PC-3 (cell line): Measurements from ENCODE around the gene HINT3. TPM values are rescaled to one million over a fixed set of nuclear protein-coding genes. Genes with fewer than 3 reads are reported as not detected.

Experiments used
- ATAC-seq: fragments of 200-7000 bp; cut with Tn5 transposase; 2 replicates; pipeline ENCODE4 v1.9.1; 2020; ENCODE audit warnings: mild to moderate bottlenecking, moderate library complexity
- BruUV-seq: library from RNA; stranded (reverse); fragments of 400-500 nt; replicated peaks from 2 replicates; lab custom pipeline; 2021; lab: Mats Ljungman, UMichigan
- CTCF ChIA-PET: fragments of 300-600 bp; sonication (Branson Sonifier 250); formaldehyde crosslinking; loops from one replicate; lab custom pipeline; 2022; ENCODE audit warnings: antibody characterized with exemption; lab: Charles Lee
- POLR2A ChIA-PET: fragments of 300-600 bp; sonication (Branson Sonifier 250); formaldehyde crosslinking; loops from one replicate; lab custom pipeline; 2022; ENCODE audit warnings: antibody characterized with exemption; ENCODE audit not compliant: unreplicated experiment; lab: Charles Lee
- DNase-seq: peaks from one replicate; pipeline ENCODE4 v3.0.0-alpha.2; 2015
- H2AFZ ChIP-seq: fragments of 300-600 bp; sonication (generic); 2 replicates; pipeline ENCODE4 v1.6.0; 2016; ENCODE audit warnings: antibody characterized with exemption, low read length
- H3F3A ChIP-seq: fragments of 300-600 bp; sonication (generic); one replicate; pipeline ENCODE4 v1.6.0; 2017; ENCODE audit warnings: antibody characterized with exemption, low read length, control low read depth, mild to moderate bottlenecking; ENCODE audit not compliant: unreplicated experiment
- H3K27ac ChIP-seq: fragments of 300-600 bp; sonication (generic); 2 replicates; pipeline ENCODE4 v1.5.1; 2016; ENCODE audit warnings: mild to moderate bottlenecking, low read length
- H3K27me3 ChIP-seq: fragments of 300-600 bp; sonication (generic); 2 replicates; pipeline ENCODE4 v1.6.1; 2016; ENCODE audit warnings: low read length, mixed read lengths
- H3K36me3 ChIP-seq: fragments of 300-600 bp; sonication (generic); 2 replicates; pipeline ENCODE4 v1.6.1; 2016; ENCODE audit warnings: low read depth, mixed run types, low read length, mixed read lengths
- H3K4me1 ChIP-seq: fragments of 300-600 bp; sonication (generic); 2 replicates; pipeline ENCODE4 v1.5.1; 2016; ENCODE audit warnings: low read length; ENCODE audit not compliant: insufficient read depth
- H3K4me2 ChIP-seq: fragments of 300-600 bp; sonication (generic); 2 replicates; pipeline ENCODE4 v1.6.0; 2016; ENCODE audit warnings: low read length
- H3K4me3 ChIP-seq: fragments of 300-600 bp; sonication (generic); 2 replicates; pipeline ENCODE4 v1.5.1; 2016; ENCODE audit warnings: mild to moderate bottlenecking, low read length, mixed read lengths
- H3K79me2 ChIP-seq: fragments of 300-600 bp; sonication (generic); 2 replicates; pipeline ENCODE4 v1.6.1; 2017; ENCODE audit warnings: low read length, mixed read lengths
- H3K9ac ChIP-seq: fragments of 300-600 bp; sonication (generic); 2 replicates; pipeline ENCODE4 v1.6.0; 2016; ENCODE audit warnings: mild to moderate bottlenecking, low read length
- H3K9me2 ChIP-seq: fragments of 300-600 bp; sonication (generic); replicated peaks from 2 replicates; pipeline ENCODE4 v1.6.1; 2016; ENCODE audit warnings: mixed run types, low read length, mixed read lengths
- H3K9me3 ChIP-seq: fragments of 300-600 bp; sonication (generic); 2 replicates; pipeline ENCODE4 v1.6.1; 2016; ENCODE audit warnings: low read length, mixed read lengths
- H4K20me1 ChIP-seq: fragments of 300-600 bp; sonication (generic); 2 replicates; pipeline ENCODE4 v1.6.1; 2016; ENCODE audit warnings: low read length, mixed read lengths
- CTCF ChIP-seq: fragments of 300-600 bp; sonication (generic); conservative IDR thresholded peaks from 2 replicates; pipeline ENCODE4 v1.5.1; 2017; ENCODE audit warnings: antibody characterized with exemption, low read depth, mild to moderate bottlenecking, low read length
- EZH2 ChIP-seq: fragments of 300-600 bp; sonication (generic); IDR thresholded peaks from one replicate; pipeline ENCODE4 v1.6.1; 2017; ENCODE audit warnings: antibody characterized with exemption, mild to moderate bottlenecking, low read length; ENCODE audit not compliant: unreplicated experiment
- EZH2phosphoT487 ChIP-seq: fragments of 300-600 bp; sonication (generic); IDR thresholded peaks from 2 replicates; pipeline ENCODE4 v1.6.1; 2018; ENCODE audit warnings: mild to moderate bottlenecking, antibody characterized with exemption, low read length, borderline replicate concordance
- intact Hi-C: fragments of 100-400 bp; cut with micrococcal nuclease; formaldehyde crosslinking; loops from 2 replicates; pipeline ENCODE4 v1.9.0; 2023
- total RNA-seq: library from RNA; depleted of rRNA; stranded (reverse); fragments of >200 nt; gene quantifications from 2 replicates; pipeline ENCODE4 v1.2.3, GENCODE V29; 2014

Gene HINT3
- total RNA-seq, 1 experiment from 2014 or later, result 7.8 TPM

- ATAC-seq, result no peak
Measured at GRCh38 chr6:125962900-125963497, 6.4 kb downstream of the HINT3 start.

GRCh38 chr6:125963817-125964216 lies 7.2 kb downstream of the HINT3 start:
- BruUV-seq, result no TSS peak
- Histone ChIP-seq H3K4me1 (no peaks in the 10 kb centered on the region), H3K9me2 (no peaks in the 10 kb centered on the region), H4K20me1 (no peaks in the 10 kb centered on the region), H3F3A (no peaks in the 10 kb centered on the region), H3K9ac (no peak overlapping the region), H3K36me3 (no peaks in the 10 kb centered on the region), H3K27ac (no peak overlapping the region), H3K79me2 (peaks cover under 1% of the 10 kb centered on the region; the same call in 1 of the 2 replicates), H3K4me3 (no peak overlapping the region), H3K4me2 (no peak overlapping the region), H3K9me3 (no peaks in the 10 kb centered on the region), H2AFZ (no peak overlapping the region), H3K27me3 (no peaks in the 10 kb centered on the region)
- ATAC-seq (no peak), DNase-seq (no peak)
- intact Hi-C loops, result no loop called here
- ChIA-PET POLR2A (no interaction called here), CTCF (no interaction called here)
- no peak for TF ChIP-seq EZH2phosphoT487
- no peak for TF ChIP-seq EZH2
- TF ChIP-seq CTCF, result no peak

More at GRCh38 chr6:125962900-125963497, 6.4 kb downstream of the HINT3 start:
- no peaks in the 10 kb centered on the region for H4K20me1 ChIP-seq
- no TSS peak for BruUV-seq
- H3K36me3 ChIP-seq, result no peaks in the 10 kb centered on the region
- H3K79me2 ChIP-seq, result peaks cover 9% of the 10 kb centered on the region
- CTCF ChIA-PET, result no interaction called here
- no peak overlapping the region for H3K4me3 ChIP-seq
- no peaks in the 10 kb centered on the region for H3K9me2 ChIP-seq
- intact Hi-C loops, result no loop called here
- no peak for TF ChIP-seq EZH2phosphoT487
- no peak for TF ChIP-seq EZH2
- TF ChIP-seq CTCF, result no peak
- no peaks in the 10 kb centered on the region for H3K9me3 ChIP-seq
- H3K27me3 ChIP-seq, result no peaks in the 10 kb centered on the region
- no peak overlapping the region for H3K9ac ChIP-seq
- DNase-seq, result no peak
- H3K27ac ChIP-seq, result no peak overlapping the region
- no peaks in the 10 kb centered on the region for H3F3A ChIP-seq
- H2AFZ ChIP-seq, result no peak overlapping the region
- no peak overlapping the region for H3K4me2 ChIP-seq
- POLR2A ChIA-PET, result no interaction called here
- peaks cover 4% of the 10 kb centered on the region; the same call in 1 of the 2 replicates for H3K4me1 ChIP-seq

- no peak overlapping the region for H2AFZ ChIP-seq
- ATAC-seq (no peak), DNase-seq (no peak)
- BruUV-seq, result no TSS peak
- H3K27ac ChIP-seq, result no peak overlapping the region
- no peaks in the 10 kb centered on the region for H3K9me2 ChIP-seq
- no peak overlapping the region for H3K4me2 ChIP-seq
- ChIA-PET POLR2A (no interaction called here), CTCF (no interaction called here)
- no peaks in the 10 kb centered on the region for H3F3A ChIP-seq
- intact Hi-C loops, result no loop called here
- no peak overlapping the region for H3K4me3 ChIP-seq
- H3K79me2 ChIP-seq, result no peaks in the 10 kb centered on the region
- no peak overlapping the region for H3K9ac ChIP-seq
- H3K27me3 ChIP-seq, result no peaks in the 10 kb centered on the region
- no peaks in the 10 kb centered on the region for H3K4me1 ChIP-seq
- no peaks in the 10 kb centered on the region for H4K20me1 ChIP-seq
- no peaks in the 10 kb centered on the region for H3K9me3 ChIP-seq
- H3K36me3 ChIP-seq, result no peaks in the 10 kb centered on the region
- TF ChIP-seq CTCF (no peak), EZH2phosphoT487 (no peak)
Measured at GRCh38 chr6:125966569-125966968, 10.0 kb downstream of the HINT3 start.
